ENCODE results near the gene MPND. TPM values are rescaled to one million over a fixed set of nuclear protein-coding genes. Genes with fewer than 3 reads are reported as not detected.

MPND gene
- total RNA-seq, 4 donors from 2014 or later: 5.6 to 10.5 (median 9.3) TPM

DNA sequence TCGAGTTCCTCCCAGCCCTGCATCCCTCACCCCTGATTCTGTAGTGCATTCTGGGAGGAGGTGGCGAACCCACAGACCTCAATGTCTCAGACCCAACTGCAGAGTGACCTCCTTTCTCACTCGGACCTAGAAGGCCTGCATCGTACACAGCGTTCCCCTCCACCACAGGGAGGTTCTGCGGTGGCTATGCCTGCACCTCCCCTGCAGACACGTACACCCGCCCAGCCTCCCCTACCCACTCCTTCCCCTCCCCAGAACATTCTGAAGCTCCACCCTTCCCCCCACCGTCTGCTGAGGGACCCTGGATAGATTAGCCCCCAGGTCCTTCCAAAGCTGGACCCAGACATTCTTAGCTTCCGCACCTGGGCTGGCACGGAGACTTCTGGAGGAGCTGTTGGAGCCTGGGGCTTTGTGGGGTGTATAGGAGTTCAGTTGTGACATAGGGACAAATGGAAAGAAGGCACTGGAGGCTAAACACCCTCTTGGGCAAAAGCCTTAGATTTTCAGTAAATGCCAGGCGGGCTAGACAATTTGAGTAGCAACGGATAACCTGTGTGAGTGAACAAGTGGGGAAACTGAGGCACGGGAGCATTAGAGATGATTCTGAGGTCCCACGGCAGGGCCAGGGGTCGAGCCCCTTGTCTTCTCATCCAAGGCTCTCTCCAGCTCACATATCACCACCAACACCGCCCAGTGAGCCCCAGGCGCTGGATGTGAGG lies 39.4 kb upstream of the MPND start:
- no peaks in the 10 kb centered on the region for H3K4me1 ChIP-seq
- TF ChIP-seq, protein P1, sequence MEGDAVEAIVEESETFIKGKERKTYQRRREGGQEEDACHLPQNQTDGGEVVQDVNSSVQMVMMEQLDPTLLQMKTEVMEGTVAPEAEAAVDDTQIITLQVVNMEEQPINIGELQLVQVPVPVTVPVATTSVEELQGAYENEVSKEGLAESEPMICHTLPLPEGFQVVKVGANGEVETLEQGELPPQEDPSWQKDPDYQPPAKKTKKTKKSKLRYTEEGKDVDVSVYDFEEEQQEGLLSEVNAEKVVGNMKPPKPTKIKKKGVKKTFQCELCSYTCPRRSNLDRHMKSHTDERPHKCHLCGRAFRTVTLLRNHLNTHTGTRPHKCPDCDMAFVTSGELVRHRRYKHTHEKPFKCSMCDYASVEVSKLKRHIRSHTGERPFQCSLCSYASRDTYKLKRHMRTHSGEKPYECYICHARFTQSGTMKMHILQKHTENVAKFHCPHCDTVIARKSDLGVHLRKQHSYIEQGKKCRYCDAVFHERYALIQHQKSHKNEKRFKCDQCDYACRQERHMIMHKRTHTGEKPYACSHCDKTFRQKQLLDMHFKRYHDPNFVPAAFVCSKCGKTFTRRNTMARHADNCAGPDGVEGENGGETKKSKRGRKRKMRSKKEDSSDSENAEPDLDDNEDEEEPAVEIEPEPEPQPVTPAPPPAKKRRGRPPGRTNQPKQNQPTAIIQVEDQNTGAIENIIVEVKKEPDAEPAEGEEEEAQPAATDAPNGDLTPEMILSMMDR (IDR thresholded peaks at IDR 0.05): no peak
- no peak for TF ChIP-seq POLR2A (IDR thresholded peaks at IDR 0.05)

DNA sequence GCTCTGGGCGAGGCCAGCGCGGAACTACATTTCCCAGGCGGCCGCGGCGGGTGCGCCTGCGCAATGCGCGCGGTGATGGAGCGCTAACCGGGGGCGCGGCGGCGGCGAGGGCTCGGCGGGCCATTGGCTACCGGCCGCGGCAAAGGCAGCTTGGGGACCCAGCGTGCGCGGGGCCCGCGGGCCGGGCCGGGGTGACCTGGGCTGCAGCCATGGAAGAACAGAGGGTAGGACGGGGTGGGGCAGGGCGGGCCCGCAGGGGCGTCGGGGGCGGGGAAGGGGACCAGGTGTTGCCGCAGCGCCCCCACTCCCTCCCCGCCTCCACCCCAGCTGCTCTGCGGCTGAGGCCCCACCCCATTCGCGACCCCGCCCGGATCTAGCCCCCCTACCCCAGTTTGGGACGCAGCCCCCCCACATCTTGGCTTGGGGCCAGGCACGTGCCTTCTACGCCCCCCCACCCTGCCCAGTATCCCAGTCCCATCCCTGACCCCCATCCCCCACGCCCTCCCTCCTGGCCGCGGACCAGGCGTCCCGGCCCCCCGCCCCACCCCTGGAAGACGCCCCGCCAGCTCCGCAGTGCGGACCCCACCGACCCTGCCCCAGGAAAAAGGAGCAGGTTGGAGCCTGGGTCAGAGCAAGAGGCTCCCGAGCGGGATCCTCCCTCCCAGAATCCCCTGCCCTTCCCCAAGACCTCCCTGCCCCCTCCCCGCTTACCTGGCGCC lies 38.7 kb upstream of the MPND start, which contains the start of gene FSD1:
TSS of gene FSD1 (plus strand) at position 61 of the 719 bp plus-strand sequence. CDS start at position 210, 149 bp downstream.
- Histone ChIP-seq H3K4me3 (replicated peaks in 1 of 3) (no peak within 1 kb of the TSS), H3K36me3 (no peaks in the 10 kb centered on the region), H3K27ac (no peak within 1 kb of the TSS), H3K9me3 (no peaks in the 10 kb centered on the region), H3K27me3 (no peaks in the 10 kb centered on the region), H3K4me1 (no peaks in the 10 kb centered on the region)
- DNase-seq: no peak
- intact Hi-C loops (cut with DNase I): no loop called here
- 19 to 37% methylated on average over 4 to 7 of the region's 63 CpGs for WGBS, 2 donors
- TF ChIP-seq, protein P1 (IDR thresholded peaks at IDR 0.05): no peak
- TF ChIP-seq POLR2A (IDR thresholded peaks at IDR 0.05): no peak

More for the DNA sequence above, 39.4 kb upstream of the MPND start:
- no peak for DNase-seq
- WGBS, 2 donors: 55 to 59% methylated on average over 16 to 17 of the region's 18 CpGs
- no peaks in the 10 kb centered on the region for H3K36me3 ChIP-seq
- intact Hi-C loops (cut with DNase I): no loop called here
- no peak overlapping the region for H3K27ac ChIP-seq
- no peak overlapping the region for H3K4me3 ChIP-seq (replicated peaks in 1 of 3)
- H3K27me3 ChIP-seq: no peaks in the 10 kb centered on the region
- H3K9me3 ChIP-seq: no peaks in the 10 kb centered on the region

DNA sequence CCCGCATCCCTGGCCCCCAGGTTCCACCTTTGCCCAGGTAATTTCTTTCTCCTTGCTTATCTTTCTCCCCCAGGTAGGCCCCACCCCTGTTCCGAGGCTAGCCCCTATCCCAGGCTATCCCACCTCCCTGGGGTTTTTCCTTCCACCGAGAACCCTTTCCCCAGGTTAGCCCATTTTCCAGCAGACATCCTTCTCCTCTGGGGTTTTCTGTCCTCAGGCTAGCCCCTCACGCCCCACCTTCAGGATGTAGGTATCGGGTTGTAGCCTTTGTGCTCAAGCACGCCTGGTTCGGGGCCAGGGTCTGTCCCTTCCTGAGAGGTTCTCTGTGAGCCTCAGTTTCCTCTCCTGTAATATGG lies 38.1 kb upstream of the MPND start:
- no peaks in the 10 kb centered on the region for H3K36me3 ChIP-seq
- H3K4me1 ChIP-seq: no peaks in the 10 kb centered on the region
- H3K4me3 ChIP-seq (replicated peaks in 1 of 3): no peak overlapping the region
- H3K27me3 ChIP-seq: no peaks in the 10 kb centered on the region
- H3K9me3 ChIP-seq: no peaks in the 10 kb centered on the region
- TF ChIP-seq, protein P1 (IDR thresholded peaks at IDR 0.05): no peak
- no peak for TF ChIP-seq POLR2A (IDR thresholded peaks at IDR 0.05)
- DNase-seq: no peak
- 68 to 71% methylated on average over 7 of the region's 7 CpGs for whole genome bisulfite sequencing, 2 donors
- intact Hi-C loops (cut with DNase I): no loop called here
- no peak overlapping the region for H3K27ac ChIP-seq

DNA sequence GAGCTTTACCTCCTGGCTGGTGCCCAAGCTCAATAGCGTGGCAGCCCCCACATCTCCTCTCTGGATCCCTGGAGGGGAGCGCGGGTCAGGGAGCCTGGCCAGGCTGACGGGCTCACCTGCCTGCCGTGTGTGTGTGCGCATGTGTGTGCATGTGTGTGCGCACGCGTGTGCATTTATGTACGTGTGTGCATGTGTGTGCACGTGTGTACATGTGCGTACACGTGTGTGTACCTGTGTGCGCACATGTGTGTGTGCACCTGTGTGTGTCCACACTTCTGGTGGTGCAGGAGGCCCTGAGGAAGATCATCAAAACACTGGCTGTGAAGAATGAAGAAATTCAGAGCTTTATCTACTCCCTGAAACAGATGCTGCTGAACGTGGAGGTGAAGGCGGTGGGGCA lies 37.7 kb upstream of the MPND start:
- Histone ChIP-seq H3K36me3 (no peaks in the 10 kb centered on the region), H3K4me3 (replicated peaks in 1 of 3) (no peak overlapping the region), H3K27me3 (no peaks in the 10 kb centered on the region), H3K4me1 (no peaks in the 10 kb centered on the region), H3K27ac (no peak overlapping the region), H3K9me3 (no peaks in the 10 kb centered on the region)
- WGBS, 2 donors: 78 to 81% methylated on average over 10 to 16 of the region's 16 CpGs
- TF ChIP-seq, protein P1 (IDR thresholded peaks at IDR 0.05): no peak
- TF ChIP-seq POLR2A (IDR thresholded peaks at IDR 0.05): no peak
- no peak for DNase-seq
- intact Hi-C loops (cut with DNase I): no loop called here

Measured in thyroid gland (tissue), 4 donors.